KOPT-K1 (cell line): ENCODE results near the gene TPP2.

Experiments used
- H3K27ac ChIP-seq: fragments of 200-600 bp; sonication (generic); 2 replicates; pipeline ENCODE4 v1.5.1; 2016; ENCODE audit warnings: antibody characterized with exemption, mild to moderate bottlenecking, low read depth, low read length; ENCODE audit not compliant: poor library complexity, severe bottlenecking
- H3K36me3 ChIP-seq: fragments of 200-600 bp; sonication (generic); 2 replicates; pipeline ENCODE4 v1.5.1; 2017; ENCODE audit warnings: antibody characterized with exemption, mild to moderate bottlenecking, low read length, moderate library complexity; ENCODE audit not compliant: insufficient read depth
- H3K9me3 ChIP-seq: fragments of 200-600 bp; sonication (generic); 2 replicates; pipeline ENCODE4 v1.5.1; 2017; ENCODE audit warnings: antibody characterized with exemption, low read length, mild to moderate bottlenecking; ENCODE audit not compliant: insufficient read depth, poor library complexity, severe bottlenecking

Gene TPP2

DNA sequence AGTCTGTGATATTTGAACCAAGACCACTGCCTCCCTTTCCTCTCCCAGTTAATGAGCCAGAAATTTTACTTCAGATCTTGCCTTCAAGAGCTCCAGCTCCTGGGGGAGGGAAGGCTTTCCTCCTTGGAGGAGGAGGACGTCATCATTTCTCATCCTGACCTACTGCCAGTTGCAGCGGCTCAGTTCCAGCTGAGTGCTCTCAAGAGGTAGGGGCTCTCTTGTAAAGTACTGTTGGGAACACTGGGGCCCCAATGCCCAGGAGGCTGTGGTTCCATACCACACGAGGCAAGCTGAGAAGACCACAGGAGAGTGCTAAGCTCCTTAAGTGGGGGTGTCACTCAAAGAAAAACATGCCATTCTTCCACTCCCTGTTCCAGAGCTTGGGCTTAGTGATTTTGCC lies 61.9 kb downstream of the TPP2 start:
- peaks cover 84% of the 10 kb centered on the region for H3K36me3 ChIP-seq
- H3K27ac ChIP-seq: no peak overlapping the region
- no peaks in the 10 kb centered on the region for H3K9me3 ChIP-seq

DNA sequence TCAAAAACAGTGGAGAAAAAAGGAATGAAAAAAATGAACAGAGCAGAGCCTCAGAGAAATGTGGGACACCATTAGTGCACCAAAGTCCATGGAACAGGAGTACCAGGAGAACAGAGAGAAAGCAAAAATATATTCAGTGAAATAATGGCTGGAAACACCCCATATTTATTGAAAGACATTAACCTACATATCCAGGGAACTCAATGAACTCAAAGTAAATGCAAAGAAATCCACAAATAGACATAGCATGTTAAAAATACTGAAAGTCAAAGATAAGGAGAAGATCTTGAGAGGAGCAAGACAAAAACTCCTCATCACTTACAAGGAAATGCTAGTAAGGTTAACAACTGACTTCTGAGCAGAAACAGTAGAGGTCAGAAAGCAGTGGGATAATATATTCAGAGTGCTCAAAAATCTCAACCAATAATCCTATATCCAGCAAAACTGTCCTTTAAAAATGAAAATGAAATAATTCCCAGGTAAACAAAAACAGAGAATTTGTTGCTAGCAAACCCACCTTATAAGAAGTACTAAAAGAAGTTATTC lies 62.5 kb downstream of the TPP2 start:
- Histone ChIP-seq H3K36me3 (peaks cover 87% of the 10 kb centered on the region), H3K9me3 (no peaks in the 10 kb centered on the region), H3K27ac (no peak overlapping the region)

DNA sequence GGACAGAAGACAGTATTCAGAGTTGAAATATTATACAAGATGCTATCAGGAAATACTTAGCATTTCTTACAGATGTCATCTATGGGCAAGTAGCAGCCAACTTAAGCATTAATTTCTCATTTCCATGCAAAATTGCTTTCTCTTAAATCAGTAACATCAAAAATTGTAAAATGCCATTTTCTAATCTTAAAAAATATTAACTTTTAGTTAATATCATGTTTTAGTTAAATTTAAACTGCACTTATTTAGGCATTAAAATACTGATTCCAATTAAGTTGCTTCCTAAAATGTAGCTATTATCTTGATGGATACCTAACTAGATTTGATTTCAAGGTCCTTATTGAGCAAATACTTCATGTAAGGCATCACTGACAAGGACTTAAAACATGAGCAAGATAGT lies 70.2 kb downstream of the TPP2 start:
- Histone ChIP-seq H3K27ac (no peak overlapping the region), H3K9me3 (peaks cover 47% of the 10 kb centered on the region), H3K36me3 (peaks cover 94% of the 10 kb centered on the region)

DNA sequence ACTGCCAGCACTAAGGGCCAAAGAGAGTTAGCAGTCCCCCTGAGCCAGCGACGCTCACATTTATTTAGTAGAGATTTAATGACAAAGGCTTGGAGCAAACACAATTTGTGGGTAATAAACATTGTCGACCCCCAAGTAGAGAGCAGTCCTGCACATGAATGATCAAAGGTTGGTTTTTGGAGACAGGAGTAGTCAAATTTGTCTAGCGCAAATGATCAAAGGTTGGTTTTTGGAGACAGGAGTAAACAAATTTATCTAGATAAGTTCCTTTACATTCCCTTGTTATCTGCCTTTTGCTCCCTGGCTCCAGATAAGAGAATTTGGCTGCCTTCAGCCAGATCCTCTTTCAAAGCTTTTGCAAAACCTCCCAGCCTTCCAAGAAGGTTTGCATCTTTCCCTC lies 71.1 kb downstream of the TPP2 start:
- no peak overlapping the region for H3K27ac ChIP-seq
- peaks cover 47% of the 10 kb centered on the region for H3K9me3 ChIP-seq
- H3K36me3 ChIP-seq: peaks cover 98% of the 10 kb centered on the region

DNA sequence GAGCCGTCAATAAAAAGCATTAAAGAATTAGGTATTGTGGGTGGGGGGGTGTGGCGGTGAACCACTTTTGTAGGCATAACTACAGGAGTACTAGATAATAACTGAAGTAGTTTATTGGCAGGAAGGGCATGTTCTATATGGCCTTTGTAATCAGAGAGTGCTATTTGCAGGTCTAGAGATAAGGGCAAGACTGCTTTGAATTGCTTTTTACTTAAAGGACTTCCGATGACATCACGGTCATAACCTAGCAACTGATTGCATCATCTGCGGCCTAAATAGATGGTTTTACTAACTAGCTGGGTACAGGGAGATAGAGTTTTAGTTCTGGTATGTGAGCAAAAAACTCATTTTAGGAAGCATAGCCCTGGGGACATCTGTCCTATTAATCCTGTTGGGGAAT lies 73.3 kb downstream of the TPP2 start:
- no peak overlapping the region for H3K27ac ChIP-seq
- peaks cover 47% of the 10 kb centered on the region for H3K9me3 ChIP-seq
- H3K36me3 ChIP-seq: peaks cover 97% of the 10 kb centered on the region

DNA sequence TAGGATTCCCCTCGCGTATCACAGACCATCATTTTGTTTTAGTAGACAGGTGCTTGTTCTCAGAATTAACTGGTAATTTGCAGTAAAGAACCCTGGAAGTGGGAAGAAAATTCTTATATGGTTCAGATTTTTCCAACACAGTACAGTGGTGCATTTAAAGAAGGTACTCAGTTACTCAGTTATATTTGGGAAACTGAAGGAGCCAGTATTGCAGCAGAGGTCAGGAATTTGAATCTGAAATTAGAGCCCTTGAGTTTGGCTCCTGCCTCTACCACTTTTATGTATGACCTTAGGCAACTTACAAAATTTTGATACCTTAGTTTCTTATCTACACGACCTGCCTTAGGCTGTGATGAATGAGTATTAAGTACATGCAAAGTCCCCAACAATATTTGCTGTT lies 78.3 kb downstream of the TPP2 start:
- H3K27ac ChIP-seq: no peak overlapping the region
- H3K9me3 ChIP-seq: peaks cover 4% of the 10 kb centered on the region
- peaks cover 95% of the 10 kb centered on the region for H3K36me3 ChIP-seq

DNA sequence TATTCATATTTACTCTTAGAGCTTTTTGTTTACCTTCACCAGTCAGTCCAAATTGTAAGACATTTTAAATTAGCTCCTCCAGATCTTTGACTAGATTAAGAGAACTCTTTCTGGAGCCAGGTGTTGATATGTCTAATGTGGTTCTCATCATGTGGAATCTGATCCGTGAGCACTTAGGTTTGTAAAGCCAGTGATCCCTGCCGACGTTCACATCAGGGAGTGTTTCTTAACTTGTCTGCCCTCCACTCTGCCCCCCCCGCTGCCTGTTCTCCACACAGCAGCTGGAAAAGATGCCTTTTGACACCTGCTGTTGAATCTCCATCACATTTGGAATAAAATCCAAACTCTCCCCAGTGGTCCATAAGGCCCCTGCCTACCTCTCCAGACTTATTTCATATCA lies 80.3 kb downstream of the TPP2 start:
- H3K36me3 ChIP-seq: peaks cover 85% of the 10 kb centered on the region
- H3K27ac ChIP-seq: no peak overlapping the region
- no peaks in the 10 kb centered on the region for H3K9me3 ChIP-seq

DNA sequence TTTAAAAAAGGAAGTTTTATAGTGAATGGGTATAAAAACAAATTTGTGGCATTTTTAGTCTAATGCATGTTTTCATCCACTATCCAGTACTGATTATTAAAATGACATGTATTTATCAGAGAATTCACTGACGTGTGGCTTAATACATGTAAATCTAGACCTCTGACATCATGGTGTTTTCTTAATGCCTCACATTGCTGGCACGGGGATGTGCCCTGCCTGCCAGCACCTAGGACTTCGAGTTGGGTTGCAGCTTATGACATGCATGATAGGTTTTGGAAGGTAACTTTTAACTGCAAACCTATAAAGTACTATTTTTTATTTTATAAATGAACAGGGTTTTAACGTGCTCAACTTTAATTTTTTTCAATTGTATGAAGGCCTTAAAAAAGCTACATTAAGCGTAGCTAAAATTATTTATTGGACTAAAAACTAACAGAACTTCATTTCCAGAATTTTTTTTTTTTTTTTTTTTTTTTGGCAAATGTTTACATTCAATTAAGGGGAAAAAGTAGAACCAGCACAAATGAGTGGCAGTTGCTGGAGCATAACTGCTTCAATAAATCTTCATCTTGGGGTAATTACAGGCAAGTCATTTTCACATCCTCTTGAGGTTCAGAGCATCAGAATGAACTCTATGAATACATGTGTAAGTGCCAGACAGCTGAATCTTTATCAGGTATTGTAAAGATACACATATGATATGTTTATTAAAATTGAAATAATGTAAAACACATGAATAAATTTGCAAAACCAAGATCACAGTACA lies 81.7 kb downstream of the TPP2 start:
- Histone ChIP-seq H3K9me3 (no peaks in the 10 kb centered on the region), H3K36me3 (peaks cover 71% of the 10 kb centered on the region)

DNA sequence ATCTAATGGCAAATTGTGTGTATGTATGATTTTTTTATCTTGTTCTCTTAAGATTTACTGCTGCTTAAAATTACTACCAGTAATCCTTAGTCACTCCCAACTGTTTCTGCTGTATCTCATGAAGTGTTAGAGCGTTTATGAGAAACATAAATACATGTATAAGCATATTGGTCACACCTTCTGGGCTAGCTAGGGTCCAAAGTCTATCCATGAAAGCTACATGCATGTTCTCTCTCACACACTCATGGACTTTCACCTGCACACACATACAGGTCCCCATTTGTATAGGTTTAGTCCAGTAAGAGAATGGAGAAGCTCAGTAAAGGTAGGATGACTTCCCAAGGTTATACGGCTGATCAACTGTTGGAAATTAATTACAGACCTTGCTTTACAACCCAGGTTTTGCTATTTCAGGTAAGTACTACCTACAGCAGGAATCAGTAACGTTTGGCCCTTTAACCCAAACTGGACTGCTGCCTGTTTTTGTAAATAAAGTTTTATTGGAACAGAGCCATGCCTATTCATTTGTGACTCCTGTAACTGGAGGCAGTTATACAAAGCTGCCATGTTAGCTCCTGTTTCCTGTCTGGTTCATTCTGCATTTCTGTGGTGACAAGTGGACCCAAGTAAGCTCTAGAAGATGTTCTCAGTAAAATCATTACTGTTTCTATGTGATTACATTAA lies 82.8 kb downstream of the TPP2 start:
- H3K36me3 ChIP-seq: peaks cover 62% of the 10 kb centered on the region
- no peaks in the 10 kb centered on the region for H3K9me3 ChIP-seq
- no peak overlapping the region for H3K27ac ChIP-seq

More for the DNA sequence above, 81.7 kb downstream of the TPP2 start:
- H3K27ac ChIP-seq: no peak overlapping the region

DNA sequence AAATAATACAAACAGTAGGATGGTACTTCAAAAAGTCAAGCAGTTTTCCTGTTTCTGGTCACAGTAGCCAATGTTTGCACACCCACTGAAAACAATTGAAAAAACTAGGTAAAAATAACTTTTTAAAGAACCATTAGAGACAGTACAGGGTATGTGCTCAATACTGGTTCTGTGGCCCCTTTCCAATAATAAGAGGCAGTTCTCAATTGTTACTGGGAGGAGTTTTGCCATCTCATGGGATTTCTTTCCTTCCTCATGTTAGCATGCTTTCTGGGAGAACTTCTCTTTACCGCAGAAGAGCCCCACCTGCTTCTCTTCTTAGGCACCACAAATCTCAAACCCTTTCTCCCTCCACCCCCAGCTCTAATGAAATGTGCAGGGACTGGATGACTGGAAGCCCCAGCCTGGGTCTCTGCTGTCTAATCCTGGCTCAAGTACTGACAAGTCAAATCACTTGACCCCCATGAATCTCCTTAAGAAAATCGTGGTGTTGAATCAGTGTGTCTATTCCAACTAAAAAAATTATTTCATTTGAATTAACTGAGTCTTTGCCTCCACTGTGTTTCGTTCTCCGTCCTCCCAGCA lies 83.4 kb downstream of the TPP2 start:
- H3K27ac ChIP-seq: no peak overlapping the region
- H3K9me3 ChIP-seq: no peaks in the 10 kb centered on the region
- peaks cover 56% of the 10 kb centered on the region for H3K36me3 ChIP-seq

DNA sequence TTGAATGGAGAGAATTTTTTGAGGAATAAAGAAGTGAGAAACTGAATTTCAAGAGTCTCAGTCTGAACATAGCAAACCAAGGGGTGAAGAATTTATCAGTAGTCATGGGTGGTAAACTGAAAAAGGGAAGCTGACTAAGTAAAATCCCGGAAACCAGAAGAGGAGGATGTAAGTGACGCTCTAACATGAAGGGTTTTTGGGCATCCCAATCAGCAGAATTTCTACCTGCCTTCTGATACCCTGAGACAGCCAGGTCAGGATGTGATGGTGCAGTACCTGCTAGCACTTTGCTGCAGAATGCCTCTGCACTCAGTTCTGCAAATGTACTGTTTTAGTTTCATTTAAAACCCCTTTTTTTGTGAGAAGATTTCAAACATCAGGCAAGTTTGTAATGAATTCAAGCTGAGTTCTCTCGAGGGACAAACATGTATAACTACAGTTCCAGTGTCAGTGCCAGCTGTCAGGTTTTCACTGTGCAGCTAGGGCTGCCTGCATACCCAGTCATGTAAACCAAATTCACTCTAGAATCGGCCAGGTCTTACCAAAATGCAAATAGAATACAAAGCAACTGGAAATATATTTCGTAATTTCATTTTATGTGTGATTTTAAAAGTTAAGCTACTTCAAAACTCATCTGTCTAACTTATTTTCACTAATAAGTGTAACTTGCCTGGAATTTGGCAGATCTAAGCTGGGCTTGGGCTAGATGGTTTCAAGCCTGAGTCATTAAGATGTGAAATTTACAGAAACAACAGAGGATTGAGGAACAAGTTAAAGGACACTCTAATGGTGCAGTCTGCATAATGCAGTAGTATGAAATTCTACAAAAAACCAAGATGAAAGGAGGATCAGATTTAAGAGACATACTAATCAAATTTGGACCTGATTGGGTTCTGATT lies 84.3 kb downstream of the TPP2 start:
- no peaks in the 10 kb centered on the region for H3K9me3 ChIP-seq
- peaks cover 47% of the 10 kb centered on the region for H3K36me3 ChIP-seq
- no peak overlapping the region for H3K27ac ChIP-seq

DNA sequence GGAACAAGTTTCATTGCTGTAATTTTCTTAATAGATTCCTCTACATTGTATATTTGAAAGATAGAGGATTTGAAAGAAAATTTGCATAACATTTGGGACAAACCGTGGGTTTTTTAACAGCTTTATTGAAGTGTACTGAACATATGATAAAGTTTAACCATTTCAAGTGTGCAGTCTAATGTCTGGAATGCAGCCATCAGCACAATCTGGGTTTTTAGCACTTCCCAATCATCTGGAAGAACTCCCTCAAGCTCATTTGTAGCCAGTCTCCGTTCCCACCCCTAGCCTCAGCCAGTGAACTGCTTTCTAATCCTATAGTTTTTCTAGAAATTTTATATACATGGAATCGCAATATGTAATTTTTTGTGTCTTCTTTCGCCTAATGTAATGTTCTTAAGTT lies 85.4 kb downstream of the TPP2 start:
- Histone ChIP-seq H3K36me3 (peaks cover 36% of the 10 kb centered on the region), H3K27ac (no peak overlapping the region), H3K9me3 (no peaks in the 10 kb centered on the region)

DNA sequence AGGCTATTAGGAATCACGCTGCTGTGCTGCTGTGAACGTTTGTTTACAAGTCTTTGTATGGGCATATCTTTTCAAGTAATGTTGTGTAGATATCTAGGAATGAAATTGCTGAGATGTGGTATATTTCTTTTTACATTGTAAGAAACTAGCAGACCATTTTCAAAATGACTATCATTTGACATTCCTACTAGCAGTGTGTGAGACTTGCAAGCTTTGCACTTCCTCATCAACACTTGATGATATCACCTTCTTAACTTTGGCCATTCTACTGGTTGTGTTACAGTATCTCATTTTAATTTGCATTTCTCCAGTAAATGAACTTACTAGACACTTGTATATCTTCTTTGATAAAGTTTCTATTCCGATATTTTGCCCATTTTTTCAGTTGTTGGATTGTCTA lies 85.9 kb downstream of the TPP2 start:
- Histone ChIP-seq H3K27ac (no peak overlapping the region), H3K9me3 (no peaks in the 10 kb centered on the region), H3K36me3 (peaks cover 31% of the 10 kb centered on the region)

DNA sequence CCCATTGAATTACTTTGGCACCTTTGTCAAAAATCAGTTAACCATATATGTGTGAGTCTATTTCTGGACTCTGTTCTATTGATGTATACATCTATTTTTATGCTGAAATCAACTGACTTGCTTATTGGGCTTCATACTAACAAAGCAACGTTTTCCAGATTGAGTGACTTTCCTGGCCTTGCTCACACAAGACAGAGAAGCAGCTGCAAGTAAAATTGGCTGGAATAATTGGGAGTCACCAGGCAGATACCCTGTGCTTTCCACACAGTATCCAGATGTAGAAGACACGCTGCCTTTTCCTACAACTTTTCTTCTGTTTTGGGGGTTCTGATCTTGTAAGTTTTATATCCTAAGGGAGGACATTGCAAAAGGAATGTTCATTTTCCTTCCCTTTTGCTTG lies 86.9 kb downstream of the TPP2 start:
- no peaks in the 10 kb centered on the region for H3K9me3 ChIP-seq
- H3K27ac ChIP-seq: no peak overlapping the region
- peaks cover 22% of the 10 kb centered on the region for H3K36me3 ChIP-seq

DNA sequence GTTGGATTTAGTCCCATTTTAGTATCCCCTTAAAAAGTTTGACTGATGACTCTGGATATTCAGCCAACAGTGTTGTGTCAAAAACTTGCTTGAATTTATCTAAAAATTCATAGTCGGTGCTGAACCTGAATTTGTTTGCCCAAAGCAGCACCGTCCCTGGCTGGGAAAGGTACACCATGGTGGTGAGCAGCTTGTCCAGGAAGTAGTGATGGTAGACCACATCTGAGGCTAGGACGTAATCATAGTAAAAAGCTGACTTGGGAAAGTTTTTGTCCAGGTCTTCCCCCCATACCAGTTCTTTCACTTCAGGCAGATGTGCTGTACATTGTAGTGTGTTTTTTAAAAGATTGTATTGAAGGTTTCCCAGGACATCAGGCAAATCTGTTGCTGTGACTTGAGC lies 89.2 kb downstream of the TPP2 start:
- H3K36me3 ChIP-seq: no peaks in the 10 kb centered on the region
- no peaks in the 10 kb centered on the region for H3K9me3 ChIP-seq
- no peak overlapping the region for H3K27ac ChIP-seq
